Upper lobe of left lung (tissue), 4 donors: Measurements from ENCODE around the gene ARIH2.

ENCODE experiments used
- EP300 ChIP-seq, 4 donors: sonication (generic); formaldehyde crosslinking; IDR thresholded peaks; one replicate each; pipeline ENCODE4 v1.5.1; 2017; ENCODE audit warnings: antibody characterized with exemption in 4 of 4, control low read depth in 2 of 4
- POLR2A ChIP-seq, 4 donors: fragments of 450-650 bp; IDR thresholded peaks; one replicate each; pipeline ENCODE4 v1.5.1; 2016 to 2017; ENCODE audit warnings: antibody characterized with exemption in 4 of 4, mild to moderate bottlenecking in 2 of 4
- TF ChIP-seq, protein P1 (sequence below), 6 experiments: fragments of 450-650 bp in 4 of 6; fragments of 200-600 bp in 2 of 6; sonication (generic) in 2 of 6; IDR thresholded peaks; one replicate each; pipeline ENCODE4 v1.5.1; 2016 to 2019; ENCODE audit warnings: antibody characterized with exemption in 6 of 6

DNA sequence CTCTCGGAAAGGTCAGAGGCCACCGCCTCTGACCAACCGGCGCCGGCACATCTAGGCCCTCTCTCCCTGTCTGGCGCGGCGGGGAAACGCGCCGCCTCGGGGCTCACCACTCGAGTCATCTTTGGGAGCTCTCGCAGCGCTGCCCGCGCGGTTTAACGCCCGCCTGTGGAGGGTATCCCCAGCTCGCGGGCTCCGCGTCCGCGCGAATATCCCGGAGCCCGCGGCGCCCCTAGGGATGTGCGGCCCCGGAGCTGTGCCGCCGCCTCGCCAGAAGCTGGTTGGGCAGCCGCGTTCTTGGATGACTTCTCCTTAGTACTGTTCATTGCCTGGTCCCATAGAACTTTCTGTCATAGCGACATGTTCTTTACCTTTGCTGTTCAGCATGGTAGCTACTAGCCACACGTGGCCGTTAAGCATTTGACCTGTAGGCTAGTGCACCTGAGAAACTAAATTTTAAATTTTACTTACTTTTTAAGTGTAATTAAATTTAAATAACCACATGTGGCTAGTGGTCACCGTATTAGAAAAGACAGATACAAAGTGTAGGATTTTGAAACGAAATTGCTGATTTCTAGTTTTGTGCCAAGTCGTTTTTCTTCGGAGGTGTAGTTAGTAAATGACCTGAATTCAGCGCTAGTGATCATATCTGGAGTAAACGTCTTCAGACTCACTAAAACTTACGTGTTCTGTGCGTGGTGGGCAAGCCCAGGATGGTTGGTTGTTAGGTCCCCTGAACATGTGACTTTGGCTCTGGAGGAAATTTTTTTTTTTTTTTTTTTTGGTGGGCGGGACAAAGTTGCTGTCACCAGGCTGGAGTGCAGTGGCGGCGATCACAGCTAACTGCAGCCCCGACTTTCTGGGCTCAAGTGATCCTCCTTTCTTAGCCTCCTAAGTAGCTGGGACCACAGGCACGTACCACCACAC lies 835 bp downstream of the ARIH2 start:
- TF ChIP-seq, protein P1, sequence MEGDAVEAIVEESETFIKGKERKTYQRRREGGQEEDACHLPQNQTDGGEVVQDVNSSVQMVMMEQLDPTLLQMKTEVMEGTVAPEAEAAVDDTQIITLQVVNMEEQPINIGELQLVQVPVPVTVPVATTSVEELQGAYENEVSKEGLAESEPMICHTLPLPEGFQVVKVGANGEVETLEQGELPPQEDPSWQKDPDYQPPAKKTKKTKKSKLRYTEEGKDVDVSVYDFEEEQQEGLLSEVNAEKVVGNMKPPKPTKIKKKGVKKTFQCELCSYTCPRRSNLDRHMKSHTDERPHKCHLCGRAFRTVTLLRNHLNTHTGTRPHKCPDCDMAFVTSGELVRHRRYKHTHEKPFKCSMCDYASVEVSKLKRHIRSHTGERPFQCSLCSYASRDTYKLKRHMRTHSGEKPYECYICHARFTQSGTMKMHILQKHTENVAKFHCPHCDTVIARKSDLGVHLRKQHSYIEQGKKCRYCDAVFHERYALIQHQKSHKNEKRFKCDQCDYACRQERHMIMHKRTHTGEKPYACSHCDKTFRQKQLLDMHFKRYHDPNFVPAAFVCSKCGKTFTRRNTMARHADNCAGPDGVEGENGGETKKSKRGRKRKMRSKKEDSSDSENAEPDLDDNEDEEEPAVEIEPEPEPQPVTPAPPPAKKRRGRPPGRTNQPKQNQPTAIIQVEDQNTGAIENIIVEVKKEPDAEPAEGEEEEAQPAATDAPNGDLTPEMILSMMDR (IDR thresholded peaks at IDR 0.05): no peak
- no peak for TF ChIP-seq POLR2A (IDR thresholded peaks at IDR 0.05)
- TF ChIP-seq EP300 (IDR thresholded peaks at IDR 0.05): no peak
